Subcutaneous adipose tissue (tissue), 4 donors: ENCODE measurements around the gene PAK5. TPM values are rescaled to one million over a fixed set of nuclear protein-coding genes. Genes with fewer than 3 reads are reported as not detected.

ENCODE experiments used
- CTCF ChIP-seq: fragments of 450-650 bp; IDR thresholded peaks from one replicate; pipeline ENCODE4 v1.5.1; 2016; ENCODE audit warnings: low read depth, mild to moderate bottlenecking, control low read depth, antibody characterized with exemption, moderate library complexity
- total RNA-seq, 4 donors: library from RNA; depleted of rRNA; stranded (reverse); fragments of >200 nt; gene quantifications; one replicate each; pipeline ENCODE4 v1.1.0, GENCODE V29; 2016

Gene PAK5
- total RNA-seq, 4 donors from 2014 or later: not detected

DNA sequence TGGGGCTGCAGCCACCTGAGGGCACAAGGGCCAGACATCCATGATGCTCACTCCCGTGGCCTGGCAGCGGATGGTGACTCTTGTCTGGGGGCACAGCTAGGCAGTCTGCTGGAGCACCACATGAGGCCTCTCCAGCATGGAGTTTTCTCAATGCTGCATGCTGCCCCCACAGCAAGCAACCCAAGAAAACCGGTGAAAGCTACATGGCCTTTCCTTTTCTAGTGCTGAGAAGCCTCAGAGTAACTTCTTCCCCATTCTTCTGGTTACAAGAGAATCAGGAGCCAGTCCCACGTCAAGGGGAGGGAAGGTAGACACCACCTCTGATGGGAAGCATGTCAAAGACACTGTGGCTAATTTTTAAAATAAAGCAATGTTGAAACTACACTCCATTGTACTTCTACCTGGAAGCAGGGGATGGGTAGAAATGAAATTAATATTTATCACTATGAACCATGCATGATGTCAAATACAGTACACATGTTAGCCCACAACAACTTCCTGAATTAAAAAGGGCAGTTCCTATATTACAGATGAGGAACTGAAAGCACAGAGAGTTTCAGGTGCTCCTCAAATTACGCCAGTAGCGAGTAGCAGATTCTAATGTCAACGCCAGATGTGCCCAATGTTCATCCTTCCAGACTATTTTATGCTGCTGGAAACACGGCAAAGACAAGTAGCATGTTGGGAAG lies 223.0 kb downstream of the PAK5 start:
- TF ChIP-seq CTCF: no peak

DNA sequence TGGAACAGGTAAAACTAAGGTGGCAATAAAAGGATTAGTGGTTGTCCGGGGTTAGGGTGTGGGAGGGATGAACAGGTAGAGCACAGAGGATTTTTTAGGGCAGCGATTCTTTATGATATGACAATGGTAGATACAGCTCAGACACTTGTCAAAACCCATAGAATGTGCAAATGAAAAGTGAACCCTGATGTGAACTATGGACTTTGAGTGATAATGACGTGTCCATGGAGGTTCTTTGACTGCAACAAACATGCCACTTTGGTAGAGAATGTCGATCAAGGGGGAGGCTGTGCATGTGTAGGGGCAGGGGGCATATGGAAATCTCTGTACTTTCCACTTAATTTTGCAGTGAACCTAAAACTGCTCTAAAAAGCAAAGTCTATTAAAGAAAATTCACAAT lies 223.8 kb downstream of the PAK5 start:
- no peak for TF ChIP-seq CTCF

GRCh38 chr20:9613871-9614270 lies 225.0 kb downstream of the PAK5 start:
- no peak for TF ChIP-seq CTCF

- TF ChIP-seq CTCF: no peak
These were observed 227.0 kb downstream of the PAK5 start for GRCh38 chr20:9611921-9612320.

- TF ChIP-seq CTCF: no peak
These were observed 228.2 kb downstream of the PAK5 start for GRCh38 chr20:9610665-9611064.

- no peak for TF ChIP-seq CTCF
These were observed 228.9 kb downstream of the PAK5 start for GRCh38 chr20:9609887-9610502.

DNA sequence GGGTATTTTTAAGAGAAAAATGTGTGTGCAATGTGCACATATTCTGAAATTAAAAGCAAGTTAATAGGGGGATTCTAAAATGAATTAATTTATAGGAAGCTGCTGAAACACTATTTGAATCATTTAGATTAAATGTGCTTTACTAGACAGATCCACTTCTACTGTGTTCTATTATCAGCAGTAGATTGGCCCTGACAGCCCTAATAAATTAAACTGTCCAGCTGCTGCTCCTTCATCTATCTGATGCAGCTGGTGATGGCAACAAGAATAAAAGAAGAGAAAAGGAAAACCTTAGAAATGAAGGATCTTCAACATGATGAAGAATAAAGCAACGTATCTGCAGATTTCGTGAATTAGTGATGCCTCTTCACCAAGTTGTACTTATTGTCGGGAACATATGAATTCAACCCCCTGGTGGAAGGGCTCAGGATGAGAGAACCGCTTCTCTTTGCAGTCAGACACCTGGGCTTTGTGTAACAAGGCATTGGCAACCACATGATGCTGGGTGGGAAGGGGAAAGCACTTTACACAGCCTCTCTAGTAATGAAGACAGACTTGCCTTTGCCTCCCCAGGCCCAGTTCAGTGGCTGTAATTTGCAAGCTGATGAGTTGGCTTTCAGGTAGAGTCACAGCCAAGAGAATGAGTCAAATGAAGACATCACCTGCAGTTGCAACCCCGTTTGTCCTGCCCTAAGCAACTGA lies 230.1 kb downstream of the PAK5 start:
- TF ChIP-seq CTCF: no peak
